HG03565 (cell line): ENCODE data around the gene CCDC15.
"Not testable (repeated sequence)": the region's sequence is repeated elsewhere in the genome, so short reads cannot be mapped to it uniquely, and the experiment has no call there.

Source experiments
- ATAC-seq: cut with Tn5 transposase; IDR thresholded peaks from one replicate; pipeline ENCODE4 v1.9.1; 2021; ENCODE audit warnings: mild to moderate bottlenecking, moderate library complexity; ENCODE audit not compliant: unreplicated experiment

CCDC15 gene

DNA sequence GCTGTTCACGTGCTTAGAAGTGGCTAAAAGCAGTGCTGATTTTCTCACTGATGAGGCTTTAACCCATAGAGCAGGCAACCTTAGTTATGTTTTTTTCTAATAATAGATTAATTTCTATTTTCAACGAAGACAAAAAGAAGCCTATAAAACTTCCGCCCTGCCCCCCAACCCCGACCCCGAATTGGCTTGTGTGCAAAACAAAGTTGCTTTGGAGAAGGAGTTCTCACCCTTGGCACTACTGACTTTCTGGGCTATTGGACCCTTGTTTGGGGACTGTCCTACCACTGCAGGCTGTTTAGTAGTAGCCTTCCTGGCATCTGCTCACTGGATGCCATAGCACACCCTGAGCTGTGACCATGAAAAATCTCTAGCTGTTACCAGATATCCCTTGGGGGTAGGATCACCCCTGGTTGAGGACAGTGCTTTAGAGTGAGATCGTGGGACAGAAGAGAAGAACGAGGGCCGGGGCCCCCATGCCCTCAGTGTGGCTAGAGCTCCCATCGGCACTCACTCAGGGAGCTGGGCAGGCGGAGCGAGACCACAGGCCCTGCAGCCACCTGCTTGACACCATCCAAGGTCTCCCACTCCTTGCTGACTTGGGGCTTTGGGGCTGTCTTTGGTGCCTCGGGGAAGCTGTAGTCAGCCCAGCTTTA lies 126.0 kb downstream of the CCDC15 start:
- ATAC-seq = no peak

DNA sequence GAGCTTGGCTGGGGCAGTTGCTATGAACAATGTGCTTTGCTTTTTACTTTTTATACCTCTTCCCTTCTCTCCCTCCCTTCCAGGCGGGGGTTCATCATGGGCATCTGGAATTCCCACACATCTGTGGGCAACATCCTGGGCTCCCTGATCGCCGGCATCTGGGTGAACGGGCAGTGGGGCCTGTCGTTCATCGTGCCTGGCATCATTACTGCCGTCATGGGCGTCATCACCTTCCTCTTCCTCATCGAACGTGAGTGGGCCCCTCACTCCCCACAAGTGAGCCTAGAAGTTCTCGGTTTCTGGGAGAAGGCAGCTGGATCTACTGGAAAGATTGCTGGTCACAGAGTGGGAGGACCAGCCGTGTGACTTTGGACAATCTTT lies 126.5 kb downstream of the CCDC15 start:
- ATAC-seq = no peak

DNA sequence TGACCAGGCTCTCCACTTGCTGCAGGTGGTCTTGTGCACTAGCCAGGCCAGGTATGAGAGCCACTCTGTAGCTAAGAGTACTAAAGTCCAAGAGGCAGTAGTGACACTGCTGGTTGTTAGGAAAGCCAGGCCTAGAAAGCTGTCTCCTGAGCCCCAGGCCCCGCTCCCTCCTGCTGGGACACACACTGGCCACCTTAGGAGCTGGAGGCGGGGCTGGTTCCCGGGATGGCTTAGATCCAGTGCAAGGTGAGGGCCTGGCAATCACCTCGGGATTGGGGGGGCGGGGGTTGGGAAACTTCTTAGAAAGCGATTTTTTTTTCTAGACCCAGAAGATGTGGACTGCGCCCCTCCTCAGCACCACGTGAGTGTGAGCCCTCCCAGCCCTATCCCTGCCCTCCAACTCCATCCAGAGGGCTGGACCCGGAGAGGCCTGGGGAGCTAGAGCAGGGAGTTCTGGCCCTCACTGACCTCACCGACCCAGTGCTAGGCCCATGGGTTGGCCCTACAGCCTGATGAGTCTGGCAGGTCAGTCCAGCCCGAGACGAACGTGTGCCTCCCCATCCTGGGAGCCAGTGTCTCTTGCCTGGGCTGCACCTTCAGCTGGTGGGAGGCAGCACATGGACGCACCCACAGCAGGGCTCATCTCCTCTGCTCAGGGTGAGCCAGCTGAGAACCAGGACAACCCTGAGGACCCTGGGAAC lies 127.2 kb downstream of the CCDC15 start:
- no peak for ATAC-seq

DNA sequence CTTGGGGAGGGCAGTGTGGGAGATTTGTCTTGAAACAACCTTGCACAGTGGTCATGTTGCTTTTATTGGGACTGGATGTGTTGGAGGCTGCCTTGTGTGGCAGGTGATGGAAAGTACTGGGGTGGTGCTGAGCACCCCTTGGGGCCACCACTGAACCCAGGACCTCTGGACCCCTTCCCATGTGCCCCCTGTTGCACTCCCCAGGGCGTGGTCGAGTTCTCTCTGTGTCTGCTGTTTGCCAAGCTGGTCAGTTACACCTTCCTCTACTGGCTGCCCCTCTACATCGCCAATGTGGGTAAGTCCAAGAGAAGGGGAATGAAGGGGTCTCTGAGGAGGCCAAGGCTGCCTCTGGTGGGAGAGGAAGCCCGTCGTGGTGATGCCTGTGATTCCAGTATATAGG lies 128.0 kb downstream of the CCDC15 start:
- ATAC-seq = no peak

DNA sequence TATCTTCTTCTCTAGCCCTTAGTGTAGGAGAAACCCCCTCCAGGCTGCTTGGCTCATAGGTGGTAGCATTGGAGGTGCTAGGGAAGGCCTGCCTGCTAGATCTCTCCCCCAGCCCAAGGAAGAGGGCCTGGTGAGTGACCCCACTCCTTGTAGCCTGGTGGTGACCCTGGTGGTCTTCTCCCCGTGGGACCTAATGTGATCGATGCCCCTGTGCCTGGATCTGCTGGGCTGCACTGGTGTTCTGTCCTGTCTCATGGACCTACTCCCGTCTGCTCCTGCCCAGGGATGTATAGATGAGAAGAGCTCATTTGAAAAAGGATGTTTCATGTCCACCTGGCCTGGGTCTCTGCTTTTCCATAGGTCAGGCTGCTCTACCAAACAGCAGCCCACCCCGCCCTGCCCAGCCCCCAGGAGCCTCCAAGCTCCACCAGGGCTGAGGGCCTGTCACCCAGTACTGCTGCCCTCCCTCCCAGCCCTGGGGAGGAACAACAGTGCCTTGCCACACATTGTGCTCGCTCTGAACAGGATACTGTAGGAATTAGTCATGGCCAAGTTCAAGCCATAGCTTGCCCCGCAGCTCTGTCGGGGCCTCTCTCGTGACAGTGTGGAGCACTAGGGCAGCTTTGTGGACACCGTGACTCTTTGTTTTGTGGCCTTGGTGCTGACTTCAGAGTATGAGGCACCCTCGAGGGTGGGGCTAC lies 128.8 kb downstream of the CCDC15 start:
- no peak for ATAC-seq

DNA sequence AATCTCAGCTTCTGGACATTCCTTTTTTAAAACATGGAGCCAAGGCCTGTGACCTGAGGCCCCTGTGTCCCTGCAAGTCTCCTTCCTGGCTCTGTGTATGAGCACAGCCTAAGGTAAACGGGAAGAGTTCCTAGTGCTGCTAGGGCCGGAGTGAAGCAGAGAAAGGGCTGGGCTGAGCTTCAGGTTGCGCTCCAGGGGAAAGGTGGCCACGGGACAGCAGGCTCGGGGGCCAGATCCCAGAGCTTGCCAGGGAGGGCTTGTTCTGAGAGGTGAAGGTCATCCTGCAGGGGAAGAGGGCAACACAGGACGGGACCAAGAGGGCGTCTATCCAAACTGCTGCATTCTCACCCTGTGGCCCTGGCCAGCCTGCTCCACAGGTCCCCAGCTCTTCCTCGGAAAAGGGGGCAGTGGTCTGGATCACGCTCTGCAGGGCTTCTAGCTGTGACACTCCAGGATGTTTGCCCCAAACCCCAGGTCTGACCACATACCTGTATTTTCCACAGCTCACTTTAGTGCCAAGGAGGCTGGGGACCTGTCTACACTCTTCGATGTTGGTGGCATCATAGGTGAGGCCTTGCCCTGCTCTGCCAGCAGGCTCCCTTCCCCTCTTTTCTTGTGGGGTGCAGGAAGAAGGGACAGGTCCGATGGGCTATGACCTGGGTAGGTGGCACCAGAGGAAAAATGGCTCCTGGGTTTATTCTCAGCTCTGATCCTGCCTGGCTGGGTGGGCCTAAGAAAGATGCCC lies 129.5 kb downstream of the CCDC15 start:
- no peak for ATAC-seq

DNA sequence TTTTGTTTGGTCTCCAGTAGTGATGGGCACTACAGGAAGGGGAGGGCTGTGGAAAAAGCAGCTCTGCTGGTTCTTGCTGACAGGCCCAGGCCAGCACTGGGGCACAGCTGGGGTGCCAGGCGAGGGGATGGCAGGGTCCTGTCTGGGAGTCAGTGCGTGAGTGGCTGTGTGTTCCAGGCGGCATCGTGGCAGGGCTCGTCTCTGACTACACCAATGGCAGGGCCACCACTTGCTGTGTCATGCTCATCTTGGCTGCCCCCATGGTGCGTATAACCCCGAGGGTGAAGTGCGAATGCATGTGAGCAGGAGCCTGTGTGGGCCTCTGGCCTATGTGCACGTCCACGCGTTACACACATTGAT lies 130.0 kb downstream of the CCDC15 start:
- no peak for ATAC-seq

DNA sequence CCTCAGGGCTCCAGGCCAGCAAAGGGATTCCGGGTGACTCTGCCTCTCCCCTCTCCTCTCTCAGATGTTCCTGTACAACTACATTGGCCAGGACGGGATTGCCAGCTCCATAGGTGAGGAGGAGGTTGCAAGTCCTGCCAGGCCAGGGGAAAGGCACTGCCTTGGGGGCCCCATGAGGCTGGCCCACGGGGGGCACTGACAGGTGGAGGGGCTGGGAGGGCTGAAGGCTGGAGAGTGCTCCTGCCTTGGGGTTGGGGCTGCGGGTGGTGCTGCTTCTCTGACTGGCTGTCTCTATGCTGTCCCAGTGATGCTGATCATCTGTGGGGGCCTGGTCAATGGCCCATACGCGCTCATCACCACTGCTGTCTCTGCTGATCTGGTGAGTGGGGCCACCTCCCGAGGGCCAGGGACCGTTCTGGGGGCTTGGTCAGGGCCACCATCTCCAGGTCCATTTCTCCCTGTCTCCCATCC lies 130.8 kb downstream of the CCDC15 start:
- no peak for ATAC-seq

DNA sequence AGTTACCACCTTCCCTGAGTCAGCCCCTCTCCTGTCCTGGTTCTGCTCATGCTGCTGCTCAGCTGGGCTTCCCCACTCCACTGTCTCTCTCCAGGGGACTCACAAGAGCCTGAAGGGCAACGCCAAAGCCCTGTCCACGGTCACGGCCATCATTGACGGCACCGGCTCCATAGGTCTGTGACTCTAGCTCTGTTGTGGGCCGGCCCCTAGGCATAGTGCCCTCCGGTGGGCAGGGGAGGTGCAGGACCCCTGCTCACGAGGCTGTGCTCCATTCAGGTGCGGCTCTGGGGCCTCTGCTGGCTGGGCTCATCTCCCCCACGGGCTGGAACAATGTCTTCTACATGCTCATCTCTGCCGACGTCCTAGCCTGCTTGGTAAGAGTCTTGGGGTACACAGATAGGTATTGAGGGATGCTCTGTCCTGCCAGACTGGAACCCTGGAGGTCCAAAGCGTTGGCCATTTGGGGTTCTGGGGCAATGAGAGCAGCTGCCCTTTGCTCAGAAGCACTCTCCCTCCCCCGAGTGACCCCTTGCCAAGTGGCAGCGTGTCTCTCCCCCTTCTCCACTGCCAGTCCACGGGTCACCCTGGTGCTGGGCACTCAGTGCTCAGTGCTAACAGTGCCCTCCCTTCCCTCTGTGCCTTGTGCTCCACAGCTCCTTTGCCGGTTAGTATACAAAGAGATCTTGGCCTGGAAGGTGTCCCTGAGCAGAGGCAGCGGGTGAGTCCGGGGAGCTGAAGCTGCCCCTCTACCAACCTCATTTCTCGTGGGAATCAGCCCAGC lies 131.5 kb downstream of the CCDC15 start:
- no peak for ATAC-seq

DNA sequence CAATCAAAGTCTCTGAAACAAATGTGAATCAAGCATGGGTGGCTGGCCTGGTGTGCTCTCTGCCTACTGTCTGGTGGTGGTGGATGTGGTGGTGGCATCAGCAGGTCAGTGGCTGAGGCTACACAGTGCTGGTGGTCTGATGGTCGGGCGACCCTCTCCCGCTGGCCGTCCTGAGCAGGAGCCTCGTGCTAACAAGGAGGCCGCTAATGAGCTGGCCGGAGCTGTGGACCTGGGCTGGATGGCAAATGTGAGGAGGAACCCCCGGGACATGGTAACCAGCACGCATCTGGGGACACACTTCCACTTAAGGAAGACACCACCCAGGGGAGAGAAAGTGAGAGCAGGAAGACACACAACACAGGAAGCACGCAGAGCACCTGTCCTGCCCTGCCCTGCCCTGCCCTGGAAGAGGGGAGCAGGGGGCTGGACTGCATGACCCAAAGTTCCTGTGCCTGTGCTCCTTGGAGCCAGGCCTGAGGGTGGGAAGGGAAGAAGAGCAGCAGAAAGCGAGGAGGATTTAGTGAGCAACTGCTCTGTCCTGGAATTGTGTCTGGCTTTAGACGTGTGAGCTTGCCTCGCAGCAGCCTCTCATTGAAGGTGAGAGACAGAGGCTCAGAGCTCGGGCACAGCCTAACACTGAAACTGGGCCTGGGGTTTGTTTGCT lies 132.8 kb downstream of the CCDC15 start:
- ATAC-seq = no peak

DNA sequence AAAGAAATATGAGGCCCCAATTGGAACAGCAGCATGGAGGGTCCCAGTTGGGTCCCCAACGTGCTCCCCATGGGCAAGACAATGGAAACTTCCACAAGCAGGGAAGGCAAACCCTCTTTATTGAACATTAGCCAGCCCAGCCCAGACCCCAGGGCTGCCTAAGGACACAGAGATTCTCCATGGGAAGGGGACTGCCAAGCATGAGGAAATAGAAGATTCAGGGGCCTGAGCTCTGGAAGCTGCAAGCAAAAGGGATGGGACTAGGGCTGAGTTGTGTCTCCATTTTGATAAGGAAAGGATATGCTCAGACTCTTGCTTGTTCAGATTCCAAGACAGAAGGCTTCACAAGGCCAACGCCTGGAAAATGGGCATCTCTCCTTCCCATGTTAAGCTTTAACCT lies 134.1 kb downstream of the CCDC15 start:
- no peak for ATAC-seq

DNA sequence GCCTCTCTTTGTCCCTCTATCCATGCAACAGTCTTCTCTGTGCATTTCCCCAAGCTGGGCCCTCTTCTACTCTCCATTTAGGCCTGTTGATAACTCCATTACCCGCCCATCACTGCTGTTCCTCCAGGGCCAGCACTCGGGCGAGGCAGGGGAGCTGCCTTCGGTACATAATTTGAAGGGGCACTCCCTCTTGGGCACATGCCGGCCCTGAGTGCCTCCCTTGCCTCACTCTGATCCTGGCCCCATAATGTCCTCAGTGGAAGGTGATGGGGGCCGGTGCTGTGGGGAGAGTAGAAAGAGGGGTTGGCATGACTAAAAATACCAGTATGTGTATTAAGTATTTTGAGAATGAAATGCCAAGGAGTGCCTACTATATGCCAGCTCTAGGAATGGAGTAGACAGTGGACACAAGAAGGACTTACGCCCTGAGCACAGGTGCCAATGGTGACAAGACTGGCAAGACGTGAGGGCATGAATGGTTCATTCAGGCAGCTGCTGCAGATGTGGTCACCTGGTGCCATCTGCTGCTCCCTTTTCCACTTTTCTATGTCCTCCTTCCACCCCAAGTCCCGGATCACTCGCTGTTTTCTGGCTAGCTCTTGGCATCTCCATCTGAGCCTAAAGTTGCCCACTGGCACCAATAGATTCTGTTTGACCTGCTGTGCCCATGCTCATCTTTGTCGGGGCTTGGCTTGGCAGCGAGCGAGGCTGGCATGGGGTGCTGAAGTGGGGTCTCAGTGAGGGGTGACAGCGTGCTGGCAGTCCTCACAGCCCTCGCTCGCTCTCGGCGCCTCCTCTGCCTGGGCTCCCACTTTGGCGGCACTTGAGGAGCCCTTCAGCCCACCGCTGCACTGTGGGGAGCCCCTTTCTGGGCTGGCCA lies 134.8 kb downstream of the CCDC15 start:
- no peak for ATAC-seq

DNA sequence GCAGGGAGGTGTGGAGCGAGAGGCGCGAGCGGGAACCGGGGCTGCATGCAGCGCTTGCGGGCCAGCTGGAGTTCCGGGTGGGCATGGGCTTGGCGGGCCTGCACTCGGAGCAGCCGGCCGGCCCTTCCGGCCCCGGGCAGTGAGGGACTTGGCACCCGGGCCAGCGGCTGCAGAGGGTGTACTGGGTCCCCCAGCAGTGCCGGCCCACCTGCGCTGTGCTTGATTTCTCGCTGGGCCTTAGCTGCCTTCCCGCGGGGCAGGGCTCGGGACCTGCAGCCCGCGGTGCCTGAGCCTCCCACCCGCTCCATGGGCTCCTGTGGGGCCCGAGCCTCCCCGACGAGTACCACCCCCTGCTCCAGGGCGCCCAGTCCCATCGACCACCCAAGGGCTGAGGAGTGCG lies 135.5 kb downstream of the CCDC15 start:
- ATAC-seq = not testable (repeated sequence)

DNA sequence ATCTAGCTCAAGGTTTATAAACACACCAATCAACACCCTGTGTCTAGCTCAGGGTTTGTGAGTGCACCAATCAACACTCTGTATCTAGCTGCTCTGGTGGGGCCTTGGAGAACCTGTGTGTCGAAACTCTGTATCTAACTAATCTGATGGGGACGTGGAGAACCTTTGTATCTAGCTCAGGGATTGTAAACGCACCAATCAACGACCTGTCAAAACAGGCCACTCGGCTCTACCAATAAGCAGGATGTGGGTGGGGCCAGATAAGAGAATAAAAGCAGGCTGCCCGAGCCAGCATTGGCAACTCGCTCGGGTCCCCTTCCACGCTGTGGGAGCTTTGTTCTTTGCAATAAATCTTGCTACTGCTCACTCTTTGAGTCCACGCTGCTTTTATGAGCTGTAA lies 136.1 kb downstream of the CCDC15 start:
- ATAC-seq = not testable (repeated sequence)

DNA sequence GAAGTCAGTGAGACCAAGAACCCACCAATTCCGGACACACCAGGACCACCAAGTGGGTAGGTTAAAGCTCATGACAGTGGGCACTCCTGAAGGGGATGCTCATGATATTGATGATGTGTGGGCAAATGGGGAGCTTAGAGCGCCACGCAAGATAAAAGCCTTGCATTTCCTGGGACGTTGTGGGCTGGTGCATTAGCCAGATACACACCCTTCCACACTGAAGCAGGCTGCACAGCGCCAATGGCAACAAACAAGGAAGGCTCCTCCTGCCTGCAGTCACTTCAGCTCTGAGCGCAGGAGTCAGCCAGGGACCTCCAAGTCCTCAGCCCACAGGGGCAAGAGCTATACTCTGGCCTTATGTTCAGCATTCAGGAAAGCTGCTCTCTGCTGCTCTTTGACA lies 136.8 kb downstream of the CCDC15 start:
- no peak for ATAC-seq
